NT2/D1 (cell line): ENCODE measurements around the gene GPS2.

Experiments used
- DNase-seq: peaks from one replicate; pipeline ENCODE4 v3.0.0-alpha.2; 2011; ENCODE audit warnings: low read depth, low spot score
- H3K27me3 ChIP-seq: 2 replicates; pipeline ENCODE4 v1.6.0; 2011; ENCODE audit warnings: mild to moderate bottlenecking; ENCODE audit not compliant: insufficient read length, insufficient read depth
- H3K36me3 ChIP-seq: 2 replicates; pipeline ENCODE4 v1.6.1; 2011; ENCODE audit warnings: mild to moderate bottlenecking, low read length, mixed read lengths; ENCODE audit not compliant: insufficient read depth, insufficient read length
- H3K4me1 ChIP-seq: 2 replicates; pipeline ENCODE4 v1.5.1; 2011; ENCODE audit not compliant: insufficient read depth, insufficient read length
- H3K4me3 ChIP-seq: 2 replicates; pipeline ENCODE4 v1.5.1; 2011; ENCODE audit warnings: low read depth; ENCODE audit not compliant: insufficient read length
- H3K9ac ChIP-seq: 2 replicates; pipeline ENCODE4 v1.6.0; 2011; ENCODE audit warnings: low read depth; ENCODE audit not compliant: insufficient read length
- H3K9me3 ChIP-seq: 2 replicates; pipeline ENCODE4 v1.5.1; 2011; ENCODE audit warnings: mild to moderate bottlenecking, low read length; ENCODE audit not compliant: insufficient read depth
- SUZ12 ChIP-seq: IDR thresholded peaks from 2 replicates; pipeline ENCODE4 v1.6.1; 2011; ENCODE audit not compliant: insufficient read length, insufficient read depth; ENCODE audit errors: extremely low read depth
- YY1 ChIP-seq: IDR thresholded peaks from 2 replicates; pipeline ENCODE4 v1.6.1; 2011; ENCODE audit not compliant: insufficient read length, insufficient read depth
- ZNF274 ChIP-seq: IDR thresholded peaks from 2 replicates; pipeline ENCODE4 v1.6.1; 2011; ENCODE audit warnings: mild to moderate bottlenecking, low read depth, low read length

GPS2 gene

DNA sequence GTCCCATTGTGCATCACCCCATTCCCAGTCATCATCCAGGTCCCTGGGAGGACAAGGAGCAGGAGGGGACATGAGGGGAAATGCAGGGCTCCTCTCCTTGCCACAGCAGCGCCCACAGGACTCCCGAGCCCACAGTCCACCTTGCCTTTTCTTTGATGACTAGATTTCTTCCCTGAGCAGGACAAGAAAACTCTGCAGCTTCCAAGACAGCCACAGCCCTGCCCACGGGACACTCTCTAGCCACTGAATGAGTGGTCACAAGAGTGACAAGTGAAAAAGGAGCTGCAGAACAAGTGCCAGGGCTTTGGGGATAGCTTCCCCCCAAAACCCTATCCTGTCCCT, 9.2 kb upstream of the GPS2 start:
- peaks cover 73% of the 10 kb centered on the region for H3K36me3 ChIP-seq
- no peak for TF ChIP-seq SUZ12
- no peak for TF ChIP-seq ZNF274
- no peak for TF ChIP-seq YY1

GRCh38 chr17:7323731-7324437, 8.7 kb upstream of the GPS2 start:
- TF ChIP-seq ZNF274, result no peak
- TF ChIP-seq YY1, result no peak
- no peak for TF ChIP-seq SUZ12
- Histone ChIP-seq H3K36me3 (peaks cover 76% of the 10 kb centered on the region), H3K4me3 (no peak overlapping the region), H3K9ac (no peak overlapping the region), H3K27me3 (no peaks in the 10 kb centered on the region), H3K4me1 (no peaks in the 10 kb centered on the region), H3K9me3 (no peaks in the 10 kb centered on the region)
- no peak for DNase-seq

More for the DNA sequence above, 9.2 kb upstream of the GPS2 start:
- Histone ChIP-seq H3K9me3 (no peaks in the 10 kb centered on the region), H3K4me1 (no peaks in the 10 kb centered on the region), H3K27me3 (no peaks in the 10 kb centered on the region), H3K4me3 (no peak overlapping the region), H3K9ac (no peak overlapping the region)
- no peak for DNase-seq

DNA sequence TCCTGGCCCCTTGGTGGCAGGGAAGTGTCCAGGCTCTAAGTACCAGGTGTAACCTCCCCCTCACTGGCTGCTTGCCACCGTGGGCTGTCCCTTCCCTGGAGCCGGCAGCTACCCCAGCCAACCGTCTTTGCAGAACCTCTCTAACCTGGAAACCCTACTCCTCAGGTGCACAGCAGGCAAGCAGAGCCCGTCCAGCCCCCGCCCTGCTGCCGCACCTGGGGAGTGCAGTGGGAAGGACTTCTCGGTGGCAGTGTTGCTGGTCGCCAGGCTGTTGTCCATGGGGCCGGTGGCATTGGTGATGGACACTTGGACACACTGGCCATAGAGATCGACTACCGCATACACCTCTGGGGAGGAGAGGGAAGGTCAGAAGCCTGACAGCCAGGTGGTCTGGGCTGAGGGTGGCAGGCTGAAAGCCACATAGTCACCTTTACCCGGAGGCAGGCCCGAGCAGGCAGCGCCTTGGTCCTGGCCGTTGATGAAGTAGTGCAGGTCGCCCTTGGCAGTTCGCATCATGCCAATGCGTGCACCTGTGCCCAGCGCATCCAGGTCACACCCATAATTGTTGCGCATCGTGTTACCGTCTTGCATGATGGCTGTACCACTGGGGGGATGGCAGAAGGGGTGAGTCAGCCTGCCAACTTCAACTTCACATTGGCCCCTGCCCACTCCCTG, 7.5 kb upstream of the GPS2 start:
- H3K9me3 ChIP-seq, result no peaks in the 10 kb centered on the region
- no peak overlapping the region for H3K4me3 ChIP-seq
- H3K27me3 ChIP-seq, result no peaks in the 10 kb centered on the region
- peaks cover 88% of the 10 kb centered on the region for H3K36me3 ChIP-seq
- no peak for DNase-seq
- TF ChIP-seq ZNF274 (no peak), YY1 (no peak), SUZ12 (no peak)
- no peak overlapping the region for H3K9ac ChIP-seq
- H3K4me1 ChIP-seq, result no peaks in the 10 kb centered on the region

GRCh38 chr17:7321466-7321865, 6.3 kb upstream of the GPS2 start:
- TF ChIP-seq SUZ12 (no peak), YY1 (no peak), ZNF274 (no peak)
- H3K4me3 ChIP-seq, result no peak overlapping the region
- no peaks in the 10 kb centered on the region for H3K9me3 ChIP-seq
- H3K4me1 ChIP-seq, result no peaks in the 10 kb centered on the region
- H3K36me3 ChIP-seq, result peaks cover 85% of the 10 kb centered on the region
- H3K27me3 ChIP-seq, result no peaks in the 10 kb centered on the region
- no peak overlapping the region for H3K9ac ChIP-seq
- DNase-seq, result no peak

- no peak for DNase-seq
- Histone ChIP-seq H3K36me3 (peaks cover 71% of the 10 kb centered on the region), H3K4me3 (no peak overlapping the region), H3K27me3 (no peaks in the 10 kb centered on the region), H3K9ac (no peak overlapping the region), H3K9me3 (no peaks in the 10 kb centered on the region), H3K4me1 (peaks cover under 1% of the 10 kb centered on the region)
- TF ChIP-seq SUZ12, result no peak
- TF ChIP-seq ZNF274, result no peak
- TF ChIP-seq YY1, result no peak
Observed at GRCh38 chr17:7318121-7318860, 3.1 kb upstream of the GPS2 start.

DNA sequence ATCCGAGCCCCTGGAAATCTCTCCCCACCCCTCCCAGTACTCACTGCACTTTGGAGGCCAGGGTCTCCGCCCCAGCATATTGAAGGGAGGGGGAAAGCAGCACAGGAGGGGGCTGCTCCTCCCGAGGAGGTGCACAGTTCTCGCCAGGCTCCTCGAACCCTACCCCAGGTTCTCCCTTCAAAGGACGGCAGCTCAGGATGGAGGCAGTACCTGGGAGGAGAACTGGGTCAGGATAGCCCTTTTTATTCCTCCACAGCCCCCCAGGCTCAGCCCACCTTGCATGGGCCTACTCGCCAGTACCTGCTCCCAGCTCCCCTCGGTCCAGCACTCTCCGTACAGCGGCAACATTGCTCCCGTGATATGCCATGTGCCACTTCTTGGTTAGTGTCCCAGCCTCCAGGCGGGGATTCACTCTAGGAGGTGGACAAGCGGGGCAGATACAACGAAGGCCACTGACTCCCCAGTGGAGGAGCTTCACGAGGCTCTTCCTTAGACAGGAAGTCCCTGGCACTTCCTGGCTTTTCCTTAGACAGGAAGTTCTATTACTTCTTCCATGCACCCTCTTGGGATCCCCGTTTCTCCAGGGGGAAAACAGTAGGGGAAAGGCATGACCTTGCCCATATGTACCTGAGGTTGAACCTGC, 2.1 kb upstream of the GPS2 start:
- TF ChIP-seq SUZ12 (no peak), ZNF274 (no peak), YY1 (no peak)
- H3K4me3 ChIP-seq, result no peak overlapping the region
- no peak overlapping the region for H3K9ac ChIP-seq
- H3K27me3 ChIP-seq, result no peaks in the 10 kb centered on the region
- no peaks in the 10 kb centered on the region for H3K9me3 ChIP-seq
- DNase-seq, result no peak
- peaks cover 6% of the 10 kb centered on the region for H3K4me1 ChIP-seq
- H3K36me3 ChIP-seq, result peaks cover 71% of the 10 kb centered on the region
